Measurements from ENCODE around the gene UBAC2.

The UBAC2 gene

DNA sequence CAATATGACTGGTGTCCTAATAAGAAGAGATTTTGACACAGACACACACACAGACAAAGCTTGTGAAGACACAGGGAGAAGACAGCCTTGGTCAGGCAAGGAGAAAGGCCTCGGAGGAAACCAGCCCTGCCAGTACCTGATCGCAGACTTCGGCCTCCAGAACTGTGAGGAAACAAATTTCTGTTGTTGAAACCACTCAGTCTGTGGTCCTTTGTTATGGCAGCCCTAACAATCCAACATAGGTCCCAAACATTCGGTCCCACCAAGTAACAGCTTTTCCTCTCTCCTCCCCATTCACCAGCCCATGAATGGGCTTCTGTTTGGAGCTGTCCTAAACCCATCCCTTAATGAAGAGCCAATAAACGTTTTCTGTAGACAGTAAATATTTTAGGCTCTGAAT, 36.4 kb upstream of the UBAC2 start:
- no peak for DNase-seq (ENCODE audit: low read depth, low spot score)
- TF ChIP-seq, protein P1, sequence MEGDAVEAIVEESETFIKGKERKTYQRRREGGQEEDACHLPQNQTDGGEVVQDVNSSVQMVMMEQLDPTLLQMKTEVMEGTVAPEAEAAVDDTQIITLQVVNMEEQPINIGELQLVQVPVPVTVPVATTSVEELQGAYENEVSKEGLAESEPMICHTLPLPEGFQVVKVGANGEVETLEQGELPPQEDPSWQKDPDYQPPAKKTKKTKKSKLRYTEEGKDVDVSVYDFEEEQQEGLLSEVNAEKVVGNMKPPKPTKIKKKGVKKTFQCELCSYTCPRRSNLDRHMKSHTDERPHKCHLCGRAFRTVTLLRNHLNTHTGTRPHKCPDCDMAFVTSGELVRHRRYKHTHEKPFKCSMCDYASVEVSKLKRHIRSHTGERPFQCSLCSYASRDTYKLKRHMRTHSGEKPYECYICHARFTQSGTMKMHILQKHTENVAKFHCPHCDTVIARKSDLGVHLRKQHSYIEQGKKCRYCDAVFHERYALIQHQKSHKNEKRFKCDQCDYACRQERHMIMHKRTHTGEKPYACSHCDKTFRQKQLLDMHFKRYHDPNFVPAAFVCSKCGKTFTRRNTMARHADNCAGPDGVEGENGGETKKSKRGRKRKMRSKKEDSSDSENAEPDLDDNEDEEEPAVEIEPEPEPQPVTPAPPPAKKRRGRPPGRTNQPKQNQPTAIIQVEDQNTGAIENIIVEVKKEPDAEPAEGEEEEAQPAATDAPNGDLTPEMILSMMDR (IDR thresholded peaks at IDR 0.05; ENCODE audit: insufficient read depth, low read length, missing control alignments) = no peak
- CTCF ChIA-PET = interaction anchor here (2.8 kb wide), 1 partner anchor 12 kb away, joined by 12 read pairs; no protein-coding TSS in a partner anchor
- H3K4me3 ChIP-seq (ENCODE audit: low read depth, low read length) = no peak overlapping the region
- POLR2A ChIA-PET = no interaction called here

DNA sequence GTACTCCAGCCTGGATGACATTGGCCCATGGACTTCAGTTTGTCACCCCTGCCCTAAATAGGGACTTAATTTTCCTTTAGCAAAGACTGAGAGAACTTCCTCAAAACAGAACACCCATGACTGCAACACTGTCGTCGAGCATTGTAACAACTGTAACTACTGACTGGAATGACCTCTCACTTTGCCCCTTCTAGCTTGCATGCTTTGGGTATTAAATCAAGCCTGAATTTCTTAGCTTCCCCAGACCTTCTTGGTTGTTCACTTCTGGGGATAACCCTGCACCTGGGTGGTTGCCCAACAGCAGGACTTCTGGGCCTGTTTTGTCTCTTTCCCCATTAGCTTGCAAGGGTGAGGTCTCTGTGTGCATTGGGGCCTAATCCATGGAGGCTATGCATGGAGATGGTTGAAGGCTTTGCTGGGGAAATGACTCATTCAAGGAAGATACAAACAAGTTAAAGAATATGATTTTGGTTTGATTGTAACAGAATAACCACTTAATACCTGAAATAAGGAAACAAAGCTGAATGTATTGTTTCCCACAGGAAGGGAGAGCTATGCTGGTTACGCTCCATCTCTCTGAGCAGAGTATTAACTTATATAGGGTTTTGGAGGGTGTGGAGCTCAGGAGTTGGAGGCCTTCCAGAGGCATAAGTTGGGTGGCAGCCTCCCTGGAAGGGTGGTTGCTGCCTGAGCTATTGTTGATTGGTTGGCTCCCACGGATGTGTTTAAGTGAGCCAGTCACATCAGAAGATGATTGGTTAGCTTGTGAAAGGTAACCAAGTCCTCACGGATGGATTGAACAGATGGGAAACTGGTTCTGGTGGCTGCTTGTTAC, 34.7 kb upstream of the UBAC2 start:
- CTCF ChIA-PET = interaction anchor here (1.1 to 1.5 kb wide), 5 partner anchors 11 to 276 kb away, joined by 3 to 7 read pairs (median 4); no protein-coding TSS in a partner anchor
- DNase-seq (ENCODE audit: low read depth, low spot score) = no peak
- TF ChIP-seq, protein P1 (IDR thresholded peaks at IDR 0.05; ENCODE audit: insufficient read depth, low read length, missing control alignments) = no peak
- POLR2A ChIA-PET = no interaction called here
- no peak overlapping the region for H3K4me3 ChIP-seq (ENCODE audit: low read depth, low read length)

DNA sequence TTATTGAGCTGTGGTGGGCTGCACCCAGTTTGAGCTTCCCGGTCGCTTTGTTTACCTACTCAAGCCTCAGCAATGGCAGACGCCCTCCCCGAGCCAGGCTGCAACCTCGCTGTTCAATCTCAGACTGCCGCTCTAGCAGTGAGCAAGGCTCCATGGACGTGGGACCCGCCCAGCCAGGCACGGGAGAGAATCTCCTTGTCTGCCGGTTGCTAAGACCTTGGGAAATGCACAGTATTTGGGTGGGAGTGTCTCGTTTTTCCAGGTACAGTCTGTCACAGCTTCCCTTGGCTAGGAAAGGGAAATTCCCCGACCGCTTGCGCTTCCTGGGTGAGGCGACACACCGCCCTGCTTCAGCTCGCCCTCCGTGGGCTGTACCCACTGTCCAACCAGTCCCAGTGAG, 27.7 kb upstream of the UBAC2 start:
- DNase-seq (ENCODE audit: low read depth, low spot score) = no peak
- ChIA-PET POLR2A (no interaction called here), CTCF (interaction anchor here (0.9 to 12.9 kb wide), 5 partner anchors 13 to 263 kb away, joined by 3 to 395 read pairs (median 58); no protein-coding TSS in a partner anchor)
- H3K4me3 ChIP-seq (ENCODE audit: low read depth, low read length) = no peak overlapping the region
- TF ChIP-seq, protein P1 (IDR thresholded peaks at IDR 0.05; ENCODE audit: insufficient read depth, low read length, missing control alignments) = no peak

DNA sequence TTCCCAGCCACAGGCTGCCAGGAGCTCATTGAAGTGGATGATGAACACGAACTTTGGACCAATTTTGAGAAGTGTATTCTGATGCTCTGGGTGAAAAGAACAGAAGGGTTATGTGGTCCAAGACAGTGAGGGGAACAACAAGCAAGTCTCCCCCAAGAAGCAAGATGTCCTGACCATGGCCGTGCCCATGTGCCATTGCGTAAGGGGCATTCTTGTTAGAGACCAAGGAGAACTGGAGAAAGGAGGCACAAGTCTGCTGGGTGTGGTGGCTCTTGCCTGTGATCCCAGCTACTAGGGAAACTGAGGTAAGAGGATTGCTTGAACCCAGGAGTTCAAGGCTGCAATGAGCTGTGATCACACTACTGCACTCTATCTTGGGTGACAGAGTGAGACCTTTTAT, 27.0 kb upstream of the UBAC2 start:
- DNase-seq (ENCODE audit: low read depth, low spot score) = no peak
- ChIA-PET POLR2A (no interaction called here), CTCF (interaction anchor here (1.1 to 12.9 kb wide), 6 partner anchors 12 to 266 kb away, joined by 3 to 395 read pairs (median 44); no protein-coding TSS in a partner anchor)
- TF ChIP-seq, protein P1 (IDR thresholded peaks at IDR 0.05; ENCODE audit: insufficient read depth, low read length, missing control alignments) = no peak
- no peak overlapping the region for H3K4me3 ChIP-seq (ENCODE audit: low read depth, low read length)

DNA sequence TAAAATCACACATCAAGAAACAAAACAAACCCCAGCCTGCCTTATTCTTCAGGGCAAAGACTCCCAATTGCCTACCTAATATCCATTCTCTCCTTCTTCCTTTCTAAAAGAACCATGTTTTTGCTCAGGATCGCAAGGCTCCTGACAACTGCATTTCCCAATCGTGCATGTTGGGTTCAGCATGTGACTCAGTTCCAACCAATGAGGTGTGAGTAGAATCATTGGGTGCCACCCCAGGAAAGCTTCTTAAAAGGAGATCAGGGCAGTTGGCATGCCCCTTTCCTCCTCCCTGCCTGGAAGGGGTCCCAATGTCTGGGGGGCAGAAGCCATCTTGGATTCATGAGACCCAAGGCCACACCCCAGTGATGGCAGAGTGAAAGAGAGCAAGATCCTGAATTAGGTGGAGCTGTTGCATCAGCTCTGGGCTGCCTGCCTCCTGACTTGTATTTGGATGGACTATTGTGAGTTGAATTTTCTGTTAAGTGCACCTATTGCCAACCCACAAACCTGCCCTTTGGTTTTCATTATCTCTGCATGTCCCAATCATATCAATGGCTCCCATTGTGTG, 26.0 kb upstream of the UBAC2 start:
- DNase-seq (ENCODE audit: low read depth, low spot score) = no peak
- no peak overlapping the region for H3K4me3 ChIP-seq (ENCODE audit: low read depth, low read length)
- TF ChIP-seq, protein P1 (IDR thresholded peaks at IDR 0.05; ENCODE audit: insufficient read depth, low read length, missing control alignments) = no peak
- CTCF ChIA-PET = interaction anchor here (1.1 to 12.9 kb wide), 8 partner anchors 11 to 265 kb away, joined by 3 to 395 read pairs (median 16); no protein-coding TSS in a partner anchor
- POLR2A ChIA-PET = no interaction called here

Measured in AG04449 (cell line).